ENCODE data around the gene TCTN3. TPM values are rescaled to one million over a fixed set of nuclear protein-coding genes. Genes with fewer than 3 reads are reported as not detected.

TCTN3 gene
- total and polyA plus RNA-seq, 2 of the 13 experiments (the other 11 are each of a cell fraction or from before 2014, with no cell fraction given) = 53.3 to 60.0 TPM

GRCh38 chr10:95660283-95660682, 33.4 kb downstream of the TCTN3 start (continued):
- TF ChIP-seq ZNF737 (CRISPR knock-in tag; IDR thresholded peaks at IDR 0.05; ENCODE audit: borderline replicate concordance) = no peak

- Histone ChIP-seq H3K4me2 (ENCODE audit: low read depth, low read length) (peak overlapping the region; percentile 88), H3K9ac (ENCODE audit: insufficient read depth, low read depth, low read length) (peak overlapping the region; percentile 96; the same call in 1 of the 2 replicates), H3K4me1 (ENCODE audit: insufficient read depth, low read length) (peaks cover 51% of the 10 kb centered on the region), H3K4me3 (replicated peaks in 1 of 3; ENCODE audit: insufficient read depth in 1 of 3, low read depth in 2 of 3, low read length in 3 of 3) (peak overlapping the region in 2 of 3 experiments; percentile 75 to 85; a peak in 3 of 6 replicates), H2AFZ (ENCODE audit: low read length) (no peak overlapping the region), H3K79me2 (ENCODE audit: insufficient read depth, low read length) (peaks cover 39% of the 10 kb centered on the region), H4K20me1 (ENCODE audit: insufficient read depth, low read length) (no peaks in the 10 kb centered on the region), H3K27ac (ENCODE audit: extremely low read length, insufficient read depth, low read length) (peak overlapping the region; percentile 69), H3K9me3 (ENCODE audit: low read length) (no peaks in the 10 kb centered on the region), H3K27me3 (ENCODE audit: control insufficient read depth in 1 of 2, insufficient read depth in 2 of 2, low read length in 2 of 2) (no peaks in the 10 kb centered on the region; a peak in 1 of 5 replicates), H3K36me3 (replicated peaks in 1 of 2; ENCODE audit: control insufficient read depth in 1 of 2, insufficient read depth in 2 of 2, low read length in 2 of 2) (peaks cover 7 to 16% of the 10 kb centered on the region in 2 experiments)
- DNase-seq (ENCODE audit: low spot score) (no peak), FAIRE-seq (no peak), ATAC-seq (no peak)
- 69% methylated on average over 1 of the region's 1 CpG for WGBS (ENCODE audit: low lambda C conversion rate)
- no peak for TF ChIP-seq THAP9 (CRISPR knock-in tag; IDR thresholded peaks at IDR 0.05; ENCODE audit: borderline replicate concordance)
- TF ChIP-seq ZNF121 (CRISPR knock-in tag; IDR thresholded peaks at IDR 0.05) = peak; percentile 96
- TF ChIP-seq ZNF503 (CRISPR knock-in tag; IDR thresholded peaks at IDR 0.05) = 0 out of 2 replicates have a peak, but pooled peaks have one; percentile 1
- TF ChIP-seq SCMH1 (CRISPR knock-in tag; IDR thresholded peaks at IDR 0.05; ENCODE audit: borderline replicate concordance) = no peak
- CTCF ChIA-PET (ENCODE audit: low intra/inter-chr PET ratio, low total read pairs) = no interaction called here
- POLR2A ChIA-PET = interaction anchor here (0.8 to 1.1 kb wide), 4 partner anchors 7 to 37 kb away, joined by 4 to 9 read pairs (median 4); partner anchors contain the start of gene TCTN3
- in situ Hi-C loops (cut with HindIII; ENCODE audit: extremely low pct_ligation_motif_present, low pct_unique_long_range_greater_than_20kb) (no loop called here), intact Hi-C loops (cut with micrococcal nuclease; ENCODE audit: unreplicated experiment) (no loop called here)
- TSS peak; percentile 79 for BruUV-seq (replicated peaks)
Observed at GRCh38 chr10:95657250-95657649, 36.5 kb downstream of the TCTN3 start.

Measured in HepG2 (cell line).